ENCODE results near the gene BAHCC1. TPM values are rescaled to one million over a fixed set of nuclear protein-coding genes. Genes with fewer than 3 reads are reported as not detected.

The BAHCC1 gene
- polyA plus RNA-seq, 1 donor from 2014 or later: 14.2 TPM

GRCh38 chr17:81509972-81510784, 114.9 kb downstream of the BAHCC1 start:
- H3K9me3 ChIP-seq (ENCODE audit: low read length): no peaks in the 10 kb centered on the region
- H3K36me3 ChIP-seq (ENCODE audit: insufficient read depth, low read length): peaks cover 31% of the 10 kb centered on the region
- peaks cover 49% of the 10 kb centered on the region for H4K20me1 ChIP-seq (ENCODE audit: insufficient read depth)
- H3K27ac ChIP-seq (ENCODE audit: low read length): peak overlapping the region; percentile 96
- H3K27me3 ChIP-seq (ENCODE audit: insufficient read depth, low read depth, low read length): no peaks in the 10 kb centered on the region
- peaks cover 9% of the 10 kb centered on the region for H3F3A ChIP-seq (ENCODE audit: insufficient read depth, low read length, poor library complexity, severe bottlenecking)
- peak overlapping the region; percentile 99 for H3K9ac ChIP-seq (ENCODE audit: low read length)
- peaks cover 61% of the 10 kb centered on the region for H3K79me2 ChIP-seq (replicated peaks; ENCODE audit: insufficient read depth, low read length)
- peak overlapping the region; percentile 97 for H3K4me2 ChIP-seq (ENCODE audit: low read length)
- H3K9me2 ChIP-seq (ENCODE audit: insufficient read depth, low read length): no peaks in the 10 kb centered on the region
- peak overlapping the region; percentile 99 for H3K4me3 ChIP-seq (ENCODE audit: low read length)
- no peak overlapping the region for H2AFZ ChIP-seq (ENCODE audit: low read depth, low read length)
- TF ChIP-seq TAF1 (IDR thresholded peaks at IDR 0.05; ENCODE audit: low read depth) (peak; percentile 34), EZH2 (IDR thresholded peaks at IDR 0.05; ENCODE audit: borderline replicate concordance, insufficient read depth, low read length, poor library complexity, severe bottlenecking) (no peak), REST (IDR thresholded peaks at IDR 0.05; ENCODE audit: borderline replicate concordance) (peak; percentile 91), RAD21 (conservative IDR thresholded peaks at IDR 0.05) (no peak), MXI1 (conservative IDR thresholded peaks at IDR 0.05; ENCODE audit: poor library complexity, severe bottlenecking) (peak; percentile 9), SMC3 (conservative IDR thresholded peaks at IDR 0.05; ENCODE audit: poor library complexity) (no peak), POLR2AphosphoS5 (IDR thresholded peaks at IDR 0.05) (no peak)

- H4K20me1 ChIP-seq (ENCODE audit: insufficient read depth): peaks cover 49% of the 10 kb centered on the region
- peaks cover 31% of the 10 kb centered on the region for H3K36me3 ChIP-seq (ENCODE audit: insufficient read depth, low read length)
- H3K9me3 ChIP-seq (ENCODE audit: low read length): no peaks in the 10 kb centered on the region
Measured at GRCh38 chr17:81510785-81511553, 115.7 kb downstream of the BAHCC1 start.

GRCh38 chr17:81511554-81511803, 116.2 kb downstream of the BAHCC1 start:
- H3K9me2 ChIP-seq (ENCODE audit: insufficient read depth, low read length): no peaks in the 10 kb centered on the region
- H4K20me1 ChIP-seq (ENCODE audit: insufficient read depth): peaks cover 49% of the 10 kb centered on the region
- peaks cover 74% of the 10 kb centered on the region for H3K79me2 ChIP-seq (replicated peaks; ENCODE audit: insufficient read depth, low read length)
- H3K36me3 ChIP-seq (ENCODE audit: insufficient read depth, low read length): peaks cover 31% of the 10 kb centered on the region
- H3K9ac ChIP-seq (ENCODE audit: low read length): peak overlapping the region; percentile 99
- TF ChIP-seq POLR2AphosphoS5 (IDR thresholded peaks at IDR 0.05) (no peak), EP300 (conservative IDR thresholded peaks at IDR 0.05; ENCODE audit: poor library complexity, severe bottlenecking) (no peak), MXI1 (conservative IDR thresholded peaks at IDR 0.05; ENCODE audit: poor library complexity, severe bottlenecking) (no peak), CTCF (IDR thresholded peaks at IDR 0.05; ENCODE audit: poor library complexity, severe bottlenecking) (no peak), TAF1 (IDR thresholded peaks at IDR 0.05; ENCODE audit: low read depth) (no peak)
- H3K27ac ChIP-seq (ENCODE audit: low read length): peak overlapping the region; percentile 96
- H2AFZ ChIP-seq (ENCODE audit: low read depth, low read length): no peak overlapping the region
- peak overlapping the region; percentile 15 for H3K4me2 ChIP-seq (ENCODE audit: low read length)
- no peaks in the 10 kb centered on the region for H3K9me3 ChIP-seq (ENCODE audit: low read length)
- peaks cover 16% of the 10 kb centered on the region for H3F3A ChIP-seq (ENCODE audit: insufficient read depth, low read length, poor library complexity, severe bottlenecking)
- no peaks in the 10 kb centered on the region for H3K27me3 ChIP-seq (ENCODE audit: insufficient read depth, low read depth, low read length)
- peak overlapping the region; percentile 99 for H3K4me3 ChIP-seq (ENCODE audit: low read length)

More at GRCh38 chr17:81510785-81511553, 115.7 kb downstream of the BAHCC1 start:
- Histone ChIP-seq H3K27ac (ENCODE audit: low read length) (peak overlapping the region; percentile 96), H3K4me2 (ENCODE audit: low read length) (peak overlapping the region; percentile 97), H3K9me2 (ENCODE audit: insufficient read depth, low read length) (no peaks in the 10 kb centered on the region), H3K27me3 (ENCODE audit: insufficient read depth, low read depth, low read length) (no peaks in the 10 kb centered on the region), H3K79me2 (replicated peaks; ENCODE audit: insufficient read depth, low read length) (peaks cover 69% of the 10 kb centered on the region), H3K4me3 (ENCODE audit: low read length) (peak overlapping the region; percentile 99), H3K9ac (ENCODE audit: low read length) (peak overlapping the region; percentile 99), H2AFZ (ENCODE audit: low read depth, low read length) (no peak overlapping the region), H3F3A (ENCODE audit: insufficient read depth, low read length, poor library complexity, severe bottlenecking) (peaks cover 16% of the 10 kb centered on the region)
- TF ChIP-seq SMC3 (conservative IDR thresholded peaks at IDR 0.05; ENCODE audit: poor library complexity) (no peak), EP300 (conservative IDR thresholded peaks at IDR 0.05; ENCODE audit: poor library complexity, severe bottlenecking) (no peak), TAF1 (IDR thresholded peaks at IDR 0.05; ENCODE audit: low read depth) (peak; percentile 33), POLR2AphosphoS5 (IDR thresholded peaks at IDR 0.05) (peak; percentile 61), RAD21 (conservative IDR thresholded peaks at IDR 0.05) (no peak)
